Kidney epithelial cell (primary cell): ENCODE results near the gene CLCN2. TPM values are rescaled to one million over a fixed set of nuclear protein-coding genes. Genes with fewer than 3 reads are reported as not detected.

Experiments
- DNase-seq: peaks from one replicate; pipeline ENCODE4 v3.0.0-alpha.2; 2010; ENCODE audit warnings: low read depth
- H3K27me3 ChIP-seq: 2 replicates; pipeline ENCODE4 v1.6.0; 2011; ENCODE audit warnings: low read length; ENCODE audit not compliant: control insufficient read depth, insufficient read depth
- H3K36me3 ChIP-seq: 2 replicates; pipeline ENCODE4 v1.5.1; 2011; ENCODE audit warnings: low read length; ENCODE audit not compliant: control insufficient read depth, insufficient read depth
- H3K4me3 ChIP-seq: 2 replicates; pipeline ENCODE4 v1.5.1; 2011; ENCODE audit warnings: low read depth, mild to moderate bottlenecking, control low read depth, low read length
- CTCF ChIP-seq: IDR thresholded peaks from 2 replicates; pipeline ENCODE4 v1.5.1; 2011; ENCODE audit warnings: mild to moderate bottlenecking, moderate library complexity, low read length, control low read depth, inconsistent platforms; ENCODE audit not compliant: insufficient read depth, poor library complexity, severe bottlenecking
- total RNA-seq: library from RNA; depleted of rRNA; stranded (reverse); fragments of >200 nt; gene quantifications from 2 replicates; pipeline ENCODE4 v1.2.3, GENCODE V29; 2015

Gene CLCN2
- total RNA-seq, 1 donor from 2014 or later, result 2.6 TPM

GRCh38 chr3:184379358-184380184 lies 18.2 kb upstream of the CLCN2 start, which contains the start of gene CHRD:
Gene CHRD, plus strand, starts transcription at chr3:184380054. Its CDS starts 265 bp downstream, at chr3:184380319.
- H3K36me3 ChIP-seq, result no peaks in the 10 kb centered on the region
- peaks cover 71% of the 10 kb centered on the region for H3K27me3 ChIP-seq

GRCh38 chr3:184378651-184379357 lies 17.4 kb upstream of the CLCN2 start:
- Histone ChIP-seq H3K4me3 (no peak overlapping the region), H3K27me3 (peaks cover 67% of the 10 kb centered on the region), H3K36me3 (no peaks in the 10 kb centered on the region)
- TF ChIP-seq CTCF, result no peak
- DNase-seq, result no peak

More at GRCh38 chr3:184379358-184380184, 18.2 kb upstream of the CLCN2 start, which contains the start of gene CHRD:
- H3K4me3 ChIP-seq, result peak within 1 kb of the TSS; percentile 19
- no peak for TF ChIP-seq CTCF
- no peak for DNase-seq

GRCh38 chr3:184377882-184378445 lies 16.6 kb upstream of the CLCN2 start, which contains the start of gene THPO:
Gene THPO, minus strand, starts transcription at chr3:184378207. Its CDS starts 1,948 bp downstream, at chr3:184376259.
- Histone ChIP-seq H3K36me3 (no peaks in the 10 kb centered on the region), H3K27me3 (peaks cover 67% of the 10 kb centered on the region), H3K4me3 (no peak within 1 kb of the TSS)
- TF ChIP-seq CTCF, result no peak
- DNase-seq, result no peak

GRCh38 chr3:184377374-184377773 lies 16.0 kb upstream of the CLCN2 start:
- peaks cover 63% of the 10 kb centered on the region for H3K27me3 ChIP-seq

More at GRCh38 chr3:184377374-184377773, 16.0 kb upstream of the CLCN2 start:
- DNase-seq, result no peak
- Histone ChIP-seq H3K36me3 (no peaks in the 10 kb centered on the region), H3K4me3 (no peak overlapping the region)
- TF ChIP-seq CTCF, result no peak
